IMR-90 (cell line): ENCODE results near the gene RAB11FIP4. TPM values are rescaled to one million over a fixed set of nuclear protein-coding genes. Genes with fewer than 3 reads are reported as not detected.

Source experiments
- ATAC-seq: fragments of 200-7000 bp; cut with Tn5 transposase; 2 replicates; pipeline ENCODE4 v1.9.1; 2020; ENCODE audit warnings: low read depth, mild to moderate bottlenecking, moderate library complexity
- BruUV-seq: library from RNA; stranded (reverse); fragments of 400-500 nt; replicated peaks from 2 replicates; lab custom pipeline; 2021; lab: Mats Ljungman, UMichigan
- CTCF ChIA-PET: fragments of 300-600 bp; formaldehyde crosslinking; extraction: SDS; loops from one replicate; lab custom pipeline; 2021; ENCODE audit warnings: antibody characterized with exemption; lab: Yijun Ruan, JAX
- POLR2A ChIA-PET: fragments of 300-600 bp; sonication (Branson Sonifier 250); formaldehyde crosslinking; loops from one replicate; lab custom pipeline; 2022; ENCODE audit warnings: antibody characterized with exemption; ENCODE audit not compliant: unreplicated experiment; lab: Charles Lee
- DNase-seq: peaks from one replicate; pipeline ENCODE4 v3.0.0; 2013
- H2AFZ ChIP-seq: replicated peaks from 2 replicates; pipeline ENCODE3; 2013; ENCODE audit warnings: low read length, mild to moderate bottlenecking; ENCODE audit not compliant: poor library complexity
- H2AK5ac ChIP-seq: 2 replicates; pipeline ENCODE4 v1.6.1; 2013; ENCODE audit warnings: low read depth, low read length, inconsistent platforms
- H2AK9ac ChIP-seq: replicated peaks from 2 replicates; pipeline ENCODE3; 2013; ENCODE audit warnings: mild to moderate bottlenecking, low read depth, low read length, moderate library complexity; ENCODE audit not compliant: poor library complexity
- H2BK120ac ChIP-seq: 2 replicates; pipeline ENCODE4 v1.6.1; 2013; ENCODE audit warnings: low read depth, low read length, inconsistent platforms
- H2BK15ac ChIP-seq: 3 replicates; pipeline ENCODE4 v1.6.1; 2013; ENCODE audit warnings: low read depth, low read length, inconsistent platforms
- H2BK20ac ChIP-seq: 2 replicates; pipeline ENCODE4 v1.6.1; 2013; ENCODE audit warnings: low read depth, mild to moderate bottlenecking, inconsistent platforms, low read length, moderate library complexity
- H2BK5ac ChIP-seq: 2 replicates; pipeline ENCODE4 v1.6.1; 2013; ENCODE audit warnings: mild to moderate bottlenecking, low read depth, low read length, inconsistent platforms; ENCODE audit not compliant: poor library complexity, severe bottlenecking
- H3K14ac ChIP-seq: replicated peaks from 2 replicates; pipeline ENCODE4 v1.6.1; 2013; ENCODE audit warnings: low read depth, low read length, inconsistent platforms
- H3K18ac ChIP-seq: 2 replicates; pipeline ENCODE4 v1.6.1; 2013; ENCODE audit warnings: low read depth, low read length, control low read depth
- H3K23ac ChIP-seq: 2 replicates; pipeline ENCODE4 v1.6.1; 2013; ENCODE audit warnings: low read depth, low read length, inconsistent platforms
- H3K27ac ChIP-seq: 2 replicates; pipeline ENCODE4 v1.5.1; 2013; ENCODE audit warnings: mild to moderate bottlenecking, control low read depth, low read length; ENCODE audit not compliant: insufficient read depth
- H3K27me3 ChIP-seq: 2 replicates; pipeline ENCODE4 v1.6.1; 2013; ENCODE audit warnings: low read length; ENCODE audit not compliant: control insufficient read depth, insufficient read depth
- H3K36me3 ChIP-seq: 2 replicates; pipeline ENCODE4 v1.6.1; 2013; ENCODE audit warnings: low read length, mixed read lengths; ENCODE audit not compliant: control insufficient read depth, insufficient read depth
- H3K4ac ChIP-seq: 2 replicates; pipeline ENCODE4 v1.6.1; 2013; ENCODE audit warnings: low read depth, low read length, inconsistent platforms
- H3K4me1 ChIP-seq: 2 replicates; pipeline ENCODE4 v1.6.1; 2013; ENCODE audit warnings: low read length, mixed read lengths; ENCODE audit not compliant: control insufficient read depth, insufficient read depth
- H3K4me2 ChIP-seq: 2 replicates; pipeline ENCODE4 v1.6.1; 2013; ENCODE audit warnings: low read depth, mild to moderate bottlenecking, control low read depth, low read length, moderate library complexity
- H3K4me3 ChIP-seq: 2 replicates; pipeline ENCODE4 v1.5.1; 2013; ENCODE audit warnings: low read depth, mild to moderate bottlenecking, control low read depth, low read length, moderate library complexity; ENCODE audit not compliant: insufficient read depth
- H3K56ac ChIP-seq: 2 replicates; pipeline ENCODE4 v1.6.1; 2013; ENCODE audit warnings: low read length, inconsistent platforms; ENCODE audit not compliant: insufficient read depth; ENCODE audit errors: extremely low read depth
- H3K79me1 ChIP-seq, 2 experiments: 2 replicates each; pipeline ENCODE4 v1.6.1; 2013; ENCODE audit warnings: low read length in 2 of 2, inconsistent platforms in 1 of 2, low read depth in 1 of 2
- H3K9ac ChIP-seq: 2 replicates; pipeline ENCODE4 v1.6.1; 2013; ENCODE audit warnings: low read depth, low read length, control low read depth
- H3K9me1 ChIP-seq: 2 replicates; pipeline ENCODE4 v1.6.1; 2013; ENCODE audit warnings: low read length, inconsistent platforms; ENCODE audit not compliant: insufficient read depth
- H3K9me3 ChIP-seq: 2 replicates; pipeline ENCODE4 v1.6.1; 2013; ENCODE audit warnings: low read length; ENCODE audit not compliant: control insufficient read depth, insufficient read depth
- H4K20me1 ChIP-seq: 2 replicates; pipeline ENCODE4 v1.6.1; 2013; ENCODE audit warnings: low read length, inconsistent platforms; ENCODE audit not compliant: insufficient read depth
- H4K5ac ChIP-seq: 2 replicates; pipeline ENCODE4 v1.6.1; 2013; ENCODE audit warnings: mild to moderate bottlenecking, low read depth, low read length, control low read depth
- H4K8ac ChIP-seq, 2 experiments: 2 replicates each; pipeline ENCODE4 v1.6.1; 2013; ENCODE audit warnings: low read depth in 2 of 2, low read length in 2 of 2, control low read depth in 1 of 2, inconsistent platforms in 1 of 2
- H4K91ac ChIP-seq: 2 replicates; pipeline ENCODE4 v1.6.1; 2013; ENCODE audit warnings: low read depth, low read length, inconsistent platforms; ENCODE audit not compliant: insufficient read depth
- CEBPB ChIP-seq: IDR thresholded peaks from 2 replicates; pipeline ENCODE4 v1.6.1; 2012; ENCODE audit warnings: low read depth, low read length, improper control_type of control experiment
- CHD1 ChIP-seq: IDR thresholded peaks from 2 replicates; pipeline ENCODE4 v1.6.1; 2012; ENCODE audit warnings: low read depth, low read length, improper control_type of control experiment
- MAFK ChIP-seq: IDR thresholded peaks from 2 replicates; pipeline ENCODE4 v1.6.1; 2012; ENCODE audit warnings: low read depth, low read length, improper control_type of control experiment
- MAZ ChIP-seq: IDR thresholded peaks from 2 replicates; pipeline ENCODE4 v1.6.1; 2012; ENCODE audit warnings: low read depth, mild to moderate bottlenecking, low read length, improper control_type of control experiment, moderate library complexity, borderline replicate concordance
- MXI1 ChIP-seq: IDR thresholded peaks from 2 replicates; pipeline ENCODE4 v1.6.1; 2012; ENCODE audit warnings: low read depth, mild to moderate bottlenecking, low read length, moderate library complexity, borderline replicate concordance
- NFE2L2 ChIP-seq: fragments of 150-350 bp; IDR thresholded peaks from 2 replicates; pipeline ENCODE4 v1.6.1; 2016; ENCODE audit warnings: low read depth, mild to moderate bottlenecking, low read length
- POLR2A ChIP-seq: IDR thresholded peaks from 2 replicates; pipeline ENCODE4 v1.6.1; 2012; ENCODE audit warnings: mild to moderate bottlenecking, low read depth, low read length
- RAD21 ChIP-seq: IDR thresholded peaks from 2 replicates; pipeline ENCODE4 v1.6.1; 2012; ENCODE audit warnings: low read length, improper control_type of control experiment
- RCOR1 ChIP-seq: IDR thresholded peaks from 2 replicates; pipeline ENCODE4 v1.6.1; 2012; ENCODE audit warnings: mild to moderate bottlenecking, low read length, improper control_type of control experiment; ENCODE audit not compliant: insufficient replicate concordance
- RFX5 ChIP-seq: IDR thresholded peaks from 2 replicates; pipeline ENCODE4 v1.8.0; 2012; ENCODE audit warnings: low read depth, mild to moderate bottlenecking, low read length, moderate library complexity
- SMC3 ChIP-seq: fragments of 150-350 bp; IDR thresholded peaks from 2 replicates; pipeline ENCODE4 v1.6.1; 2016; ENCODE audit warnings: low read depth, mild to moderate bottlenecking, antibody characterized with exemption, low read length, moderate library complexity
- WGBS, 2 experiments: methylation state at CpG; one replicate each; pipeline versions ENCODE4 v1.1.5 to v1.1.7; 2013; ENCODE audit warnings: missing lambda C conversion rate in 2 of 2; ENCODE audit not compliant: insufficient read length in 1 of 2; ENCODE audit errors: extremely low coverage in 2 of 2; 5-methylcytosine and 5-hydroxymethylcytosine counted together
- dilution Hi-C: fragments of 300-500 bp; cut with HindIII; formaldehyde crosslinking; loops from one replicate; pipeline ENCODE4 v1.14.3; 2018; ENCODE audit warnings: low sequenced_read_pairs; ENCODE audit not compliant: unreplicated experiment
- in situ Hi-C: fragments of 300-500 bp; cut with MboI; formaldehyde crosslinking; loops from 3 replicates; pipeline ENCODE4 v1.14.3; 2019; ENCODE audit warnings: low sequenced_read_pairs, inconsistent platforms, mixed read lengths
- intact Hi-C: fragments of 100-400 bp; cut with micrococcal nuclease; formaldehyde crosslinking; loops from 2 replicates; pipeline ENCODE4 v1.10.0; 2022
- polyA plus RNA-seq, 3 experiments: library from polyadenylated mRNA; depleted of rRNA; stranded (reverse); fragments of >200 nt; gene quantifications; 2 replicates each; pipeline ENCODE4 v1.2.3, GENCODE V29; 2012; ENCODE audit warnings: low replicate concordance in 1 of 3
- total RNA-seq: library from RNA; depleted of rRNA; stranded (reverse); fragments of >200 nt; gene quantifications from 2 replicates; pipeline ENCODE4 v1.2.3, GENCODE V29; 2012
- TF ChIP-seq, protein P1 (sequence below): conservative IDR thresholded peaks from 2 replicates; pipeline ENCODE4 v1.5.1; 2012; ENCODE audit warnings: mild to moderate bottlenecking, low read depth, low read length, improper control_type of control experiment
- TF ChIP-seq, protein P2 (sequence below): fragments of 150-350 bp; IDR thresholded peaks from 2 replicates; pipeline ENCODE4 v1.6.1; 2016; ENCODE audit warnings: low read depth, mild to moderate bottlenecking, low read length, moderate library complexity, borderline replicate concordance

RAB11FIP4 gene
- total and polyA plus RNA-seq, 2 of the 4 experiments (the other 2 are of a cell fraction): 0.68 to 1.1 TPM

DNA sequence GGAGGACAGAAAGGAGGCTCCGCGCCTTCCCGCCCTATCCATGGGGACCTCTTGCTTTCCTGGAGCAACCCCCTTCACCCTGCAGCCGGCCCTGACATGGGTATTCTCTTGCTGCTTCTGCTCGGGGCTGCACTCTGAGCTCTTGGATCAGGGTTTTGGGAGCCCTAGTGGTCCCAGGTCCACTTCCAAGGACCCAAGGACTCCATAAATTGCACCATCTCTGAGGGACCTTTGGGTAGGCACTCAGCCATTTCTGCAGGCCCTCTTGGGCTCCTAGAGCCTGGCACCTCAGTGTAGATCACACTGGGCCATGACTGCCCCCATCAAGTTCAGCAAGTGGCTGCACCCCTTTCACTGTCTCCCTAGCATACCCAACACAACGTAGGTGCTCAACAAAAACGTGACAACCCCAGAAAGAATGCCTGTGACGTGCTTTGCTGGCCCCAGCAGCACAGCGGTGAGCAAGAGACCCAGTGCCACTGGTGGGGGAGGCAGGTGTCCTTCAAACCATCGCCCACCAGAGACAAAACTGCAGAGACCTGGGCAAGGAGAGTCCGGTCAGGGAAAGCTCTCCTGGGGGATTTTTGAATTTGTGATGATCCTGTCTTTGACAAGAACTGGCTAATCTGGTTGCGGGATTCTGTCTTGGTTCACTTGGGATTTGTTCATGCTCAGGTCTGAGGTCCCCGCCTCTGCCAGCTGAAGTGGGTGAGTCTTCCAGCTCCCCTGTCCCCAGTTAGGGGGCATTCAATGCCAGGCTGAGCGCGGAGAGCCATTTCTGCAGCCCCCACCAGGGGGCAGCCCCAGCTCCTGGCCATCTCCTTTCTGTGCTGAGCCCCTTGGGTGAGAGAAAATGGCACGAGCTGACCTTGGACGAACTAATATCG lies 2.5 kb upstream of the RAB11FIP4 start:
- peaks cover 2% of the 10 kb centered on the region; the same call in 1 of the 2 replicates for H3K4me1 ChIP-seq
- TF ChIP-seq RFX5: no peak
- no peak for TF ChIP-seq CEBPB
- TF ChIP-seq, protein P1, sequence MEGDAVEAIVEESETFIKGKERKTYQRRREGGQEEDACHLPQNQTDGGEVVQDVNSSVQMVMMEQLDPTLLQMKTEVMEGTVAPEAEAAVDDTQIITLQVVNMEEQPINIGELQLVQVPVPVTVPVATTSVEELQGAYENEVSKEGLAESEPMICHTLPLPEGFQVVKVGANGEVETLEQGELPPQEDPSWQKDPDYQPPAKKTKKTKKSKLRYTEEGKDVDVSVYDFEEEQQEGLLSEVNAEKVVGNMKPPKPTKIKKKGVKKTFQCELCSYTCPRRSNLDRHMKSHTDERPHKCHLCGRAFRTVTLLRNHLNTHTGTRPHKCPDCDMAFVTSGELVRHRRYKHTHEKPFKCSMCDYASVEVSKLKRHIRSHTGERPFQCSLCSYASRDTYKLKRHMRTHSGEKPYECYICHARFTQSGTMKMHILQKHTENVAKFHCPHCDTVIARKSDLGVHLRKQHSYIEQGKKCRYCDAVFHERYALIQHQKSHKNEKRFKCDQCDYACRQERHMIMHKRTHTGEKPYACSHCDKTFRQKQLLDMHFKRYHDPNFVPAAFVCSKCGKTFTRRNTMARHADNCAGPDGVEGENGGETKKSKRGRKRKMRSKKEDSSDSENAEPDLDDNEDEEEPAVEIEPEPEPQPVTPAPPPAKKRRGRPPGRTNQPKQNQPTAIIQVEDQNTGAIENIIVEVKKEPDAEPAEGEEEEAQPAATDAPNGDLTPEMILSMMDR: peak; percentile 59
- TF ChIP-seq MAFK: no peak
- no peak for TF ChIP-seq MXI1
- no peak for TF ChIP-seq RCOR1
- TF ChIP-seq, protein P2, sequence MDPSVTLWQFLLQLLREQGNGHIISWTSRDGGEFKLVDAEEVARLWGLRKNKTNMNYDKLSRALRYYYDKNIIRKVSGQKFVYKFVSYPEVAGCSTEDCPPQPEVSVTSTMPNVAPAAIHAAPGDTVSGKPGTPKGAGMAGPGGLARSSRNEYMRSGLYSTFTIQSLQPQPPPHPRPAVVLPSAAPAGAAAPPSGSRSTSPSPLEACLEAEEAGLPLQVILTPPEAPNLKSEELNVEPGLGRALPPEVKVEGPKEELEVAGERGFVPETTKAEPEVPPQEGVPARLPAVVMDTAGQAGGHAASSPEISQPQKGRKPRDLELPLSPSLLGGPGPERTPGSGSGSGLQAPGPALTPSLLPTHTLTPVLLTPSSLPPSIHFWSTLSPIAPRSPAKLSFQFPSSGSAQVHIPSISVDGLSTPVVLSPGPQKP: no peak
- no peak for TF ChIP-seq NFE2L2
- TF ChIP-seq SMC3: peak; percentile 55
- no peak for TF ChIP-seq POLR2A
- no peak for TF ChIP-seq MAZ
- TF ChIP-seq CHD1: no peak
- peak; percentile 57 for TF ChIP-seq RAD21
- H3K4me3 ChIP-seq: no peak overlapping the region
- H3K4me2 ChIP-seq: no peak overlapping the region
- dilution Hi-C loops: no loop called here
- H4K5ac ChIP-seq: no peak overlapping the region
- H3K9me1 ChIP-seq: 0 out of 2 replicates have a peak, but pooled peaks cover 5% of the 10 kb centered on the region
- H3K79me1 ChIP-seq: no peaks in the 10 kb centered on the region
- no TSS peak for BruUV-seq
- H2BK20ac ChIP-seq: no peak overlapping the region
- ChIA-PET POLR2A (no interaction called here), CTCF (interaction anchor here (0.9 to 1.6 kb wide), 3 partner anchors 9 to 453 kb away, joined by 3 to 10 read pairs (median 3); no protein-coding TSS in a partner anchor)
- no peak overlapping the region for H2BK15ac ChIP-seq
- in situ Hi-C loops: no loop called here
- no peak overlapping the region for H3K4ac ChIP-seq
- no peak overlapping the region for H3K23ac ChIP-seq
- no peak overlapping the region for H3K27ac ChIP-seq
- H3K9me3 ChIP-seq: no peaks in the 10 kb centered on the region
- H4K8ac ChIP-seq: no peak overlapping the region
- H3K56ac ChIP-seq: no peak overlapping the region
- H3K9ac ChIP-seq: no peak overlapping the region
- no peak for DNase-seq
- H2AK5ac ChIP-seq: no peak overlapping the region
- peaks cover 37% of the 10 kb centered on the region for H3K27me3 ChIP-seq
- H2AFZ ChIP-seq: peak overlapping the region; percentile 48
- ATAC-seq: peak; percentile 58
- no peaks in the 10 kb centered on the region; the same call in none of the 2 replicates for H4K20me1 ChIP-seq
- H3K14ac ChIP-seq: no peak overlapping the region
- H2AK9ac ChIP-seq: no peak overlapping the region
- no peaks in the 10 kb centered on the region for H3K36me3 ChIP-seq
- intact Hi-C loops: loop anchor here (1.0 kb wide), 2 partner anchors 136 to 453 kb away; no protein-coding TSS in a partner anchor
- H4K91ac ChIP-seq: no peak overlapping the region
- H2BK5ac ChIP-seq: no peak overlapping the region
- H3K18ac ChIP-seq: no peak overlapping the region
- H2BK120ac ChIP-seq: no peak overlapping the region
- 65% methylated on average over 4 of the region's 18 CpGs; no CpG with 5 or more reads in 1 of the 2 experiments for WGBS, 2 experiments
